ENCODE results near the gene BABAM2.

BABAM2 gene

DNA sequence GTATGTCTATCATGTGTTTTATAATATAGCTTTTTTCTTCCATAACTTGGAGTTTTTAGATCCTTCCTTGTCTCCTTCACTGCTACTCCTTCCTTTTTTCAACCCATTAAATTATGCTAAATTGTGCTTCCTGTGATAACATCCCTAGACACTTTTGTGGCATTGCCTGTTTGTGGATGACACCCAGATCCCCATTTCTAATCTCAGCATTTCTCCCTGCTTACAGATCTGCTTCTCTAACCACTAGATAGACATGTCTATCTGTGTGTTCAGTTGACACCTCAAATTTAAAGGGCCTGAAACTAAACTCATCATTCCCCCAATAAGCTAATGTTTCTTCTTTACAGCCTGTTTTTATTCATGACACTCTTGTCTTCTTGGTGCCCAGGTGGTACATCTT lies 244.8 kb downstream of the BABAM2 start:
- DNase-seq = no peak

- no peak for DNase-seq
Observed at GRCh38 chr2:28135799-28136198, 245.3 kb downstream of the BABAM2 start.

DNA sequence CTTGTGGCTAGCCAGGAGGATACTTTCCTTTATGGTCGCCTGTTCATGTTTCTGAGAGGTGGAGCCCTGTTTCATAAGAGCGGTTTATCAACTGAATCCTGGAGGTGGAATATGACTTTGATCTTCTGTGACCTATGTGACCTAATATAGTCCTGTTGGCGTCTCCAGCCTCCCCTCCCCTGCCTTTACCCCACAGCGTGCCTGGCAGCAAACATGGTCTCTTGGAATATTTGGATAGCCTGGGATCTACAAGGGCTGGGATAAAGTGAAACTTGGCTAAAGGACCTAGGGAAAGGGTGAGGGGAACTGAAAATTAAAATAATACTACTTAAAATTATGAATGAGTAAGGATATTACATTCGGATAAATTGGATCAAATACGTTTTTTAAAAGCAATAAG lies 246.0 kb downstream of the BABAM2 start:
- DNase-seq = no peak

DNA sequence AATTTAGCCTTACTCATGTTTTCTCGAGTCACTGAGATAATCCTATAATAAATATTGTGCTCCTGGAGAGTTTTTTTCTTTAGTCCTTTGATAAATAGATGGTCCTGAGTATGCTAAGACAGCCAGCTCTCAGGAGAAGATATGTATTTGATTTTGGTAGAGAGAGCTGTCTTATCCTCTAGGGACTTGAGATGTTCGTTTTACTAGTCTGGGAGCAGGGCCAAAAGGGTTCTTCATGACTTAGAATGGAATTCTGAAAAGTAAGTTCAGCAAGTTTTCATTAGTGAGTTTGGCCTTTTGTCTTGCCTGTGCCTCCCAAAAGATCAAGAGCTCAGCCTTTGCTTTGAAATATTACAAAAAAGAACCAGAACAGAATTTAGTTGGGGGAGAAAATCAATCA lies 246.7 kb downstream of the BABAM2 start:
- no peak for DNase-seq

- no peak for DNase-seq
Observed at GRCh38 chr2:28142386-28142785, 251.9 kb downstream of the BABAM2 start.

DNA sequence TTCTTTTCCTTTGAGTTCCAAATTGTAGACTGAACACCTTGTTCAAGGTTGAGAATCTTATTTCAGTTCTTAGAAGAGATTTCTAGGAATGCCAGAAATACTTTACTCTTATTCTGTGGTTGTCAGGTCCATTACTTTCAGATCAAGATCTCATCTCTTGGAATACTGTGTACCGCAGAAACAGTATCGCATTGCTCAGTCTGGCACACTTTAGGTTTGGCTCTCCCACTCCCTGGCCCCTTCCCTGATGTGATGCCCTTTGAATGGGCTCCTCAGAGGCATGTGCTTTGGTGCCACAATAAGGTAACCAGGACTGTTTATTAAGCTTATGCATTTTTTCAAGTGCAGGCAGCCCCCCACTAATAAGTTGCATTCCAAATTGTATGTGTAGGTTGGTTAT lies 257.5 kb downstream of the BABAM2 start:
- DNase-seq = no peak

DNA sequence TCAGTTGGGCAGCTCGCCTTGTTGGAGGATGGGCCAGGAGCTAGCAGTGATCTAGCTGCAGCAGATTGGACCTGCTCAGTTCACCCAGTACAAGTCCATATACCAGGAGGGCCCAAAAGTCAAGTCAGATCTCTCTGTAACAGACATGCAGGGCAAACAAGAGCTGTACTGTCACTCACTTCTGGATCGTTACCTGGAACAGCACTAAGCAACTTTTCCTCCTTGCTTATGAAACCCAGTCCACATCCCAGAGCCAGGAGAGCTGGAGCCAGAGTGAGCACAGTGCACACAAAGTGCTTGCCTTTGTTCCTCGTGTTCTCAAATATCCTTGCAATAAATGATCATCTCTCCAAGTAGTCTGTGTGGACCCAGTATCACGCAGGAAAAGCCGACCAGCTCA lies 258.0 kb downstream of the BABAM2 start:
- DNase-seq = no peak

DNA sequence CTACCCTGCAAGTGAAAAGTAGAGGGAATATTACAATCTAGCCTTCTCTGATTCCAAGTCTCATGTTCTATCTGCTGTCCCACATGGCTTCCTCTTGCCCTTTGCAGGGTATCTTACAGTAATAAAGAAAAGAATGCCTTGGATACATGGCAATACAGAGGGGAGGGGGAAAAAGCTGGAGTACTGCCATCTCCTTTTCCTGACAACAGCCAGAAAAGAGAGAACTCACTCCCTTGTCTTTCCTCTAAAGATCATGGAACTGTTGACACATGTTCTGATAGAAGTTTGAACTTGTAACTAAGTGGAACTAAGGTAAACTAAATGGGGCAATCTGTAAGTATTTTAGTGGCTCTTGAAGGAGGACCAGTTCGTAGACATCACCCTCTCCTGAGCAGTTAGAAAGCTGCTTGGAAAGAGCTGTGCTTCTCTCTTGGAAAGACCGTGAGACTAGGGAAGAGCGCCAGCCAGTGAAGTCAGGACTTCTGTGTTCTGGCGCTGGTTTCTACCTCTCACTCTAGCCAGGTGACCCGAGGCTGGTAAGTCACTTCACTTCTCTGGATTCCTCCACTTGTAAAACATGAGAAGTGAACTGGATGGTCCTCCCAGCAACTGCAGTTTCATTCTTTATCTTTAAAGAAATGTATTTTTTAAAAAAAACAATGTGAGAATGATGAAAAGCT lies 259.8 kb downstream of the BABAM2 start:
- no peak for DNase-seq

GRCh38 chr2:28150994-28151393 lies 260.5 kb downstream of the BABAM2 start:
- DNase-seq = no peak

DNA sequence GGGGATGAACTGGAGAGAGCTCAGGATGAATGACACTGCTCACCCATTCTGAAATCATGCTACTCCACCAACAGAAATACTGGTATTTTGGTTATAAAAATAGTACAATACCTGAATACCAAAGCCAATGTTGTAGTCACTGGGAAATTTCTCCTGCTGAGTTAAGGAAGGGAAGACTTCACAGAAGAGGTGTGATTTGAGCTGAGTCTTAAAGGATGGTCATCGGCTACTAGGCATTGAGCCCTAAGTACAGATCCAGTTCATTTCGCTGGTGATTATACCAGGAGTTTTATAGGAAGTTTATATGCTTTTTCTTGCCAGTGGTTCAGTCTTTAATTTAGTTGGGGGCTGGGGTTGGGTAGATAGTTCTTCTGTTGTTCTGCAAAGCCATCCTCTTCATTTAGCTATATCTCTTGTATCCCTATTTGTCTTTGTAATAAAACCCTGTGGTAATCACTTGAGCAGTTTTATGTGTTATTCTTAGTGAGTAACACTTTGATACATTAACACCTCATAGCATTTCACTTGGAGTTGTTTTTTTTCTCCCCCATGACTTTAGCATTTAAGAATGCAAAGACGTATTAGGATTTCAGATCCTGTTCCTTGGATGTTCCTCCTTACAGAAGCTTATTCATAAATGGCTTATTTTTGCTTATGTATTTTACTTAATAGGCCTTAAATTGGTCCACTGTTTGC lies 262.2 kb downstream of the BABAM2 start:
- DNase-seq = no peak

GRCh38 chr2:28153851-28154250 lies 263.3 kb downstream of the BABAM2 start:
- no peak for DNase-seq

GRCh38 chr2:28155086-28155485 lies 264.6 kb downstream of the BABAM2 start:
- DNase-seq = no peak

- no peak for DNase-seq
Observed at GRCh38 chr2:28155627-28156026, 265.1 kb downstream of the BABAM2 start.

DNA sequence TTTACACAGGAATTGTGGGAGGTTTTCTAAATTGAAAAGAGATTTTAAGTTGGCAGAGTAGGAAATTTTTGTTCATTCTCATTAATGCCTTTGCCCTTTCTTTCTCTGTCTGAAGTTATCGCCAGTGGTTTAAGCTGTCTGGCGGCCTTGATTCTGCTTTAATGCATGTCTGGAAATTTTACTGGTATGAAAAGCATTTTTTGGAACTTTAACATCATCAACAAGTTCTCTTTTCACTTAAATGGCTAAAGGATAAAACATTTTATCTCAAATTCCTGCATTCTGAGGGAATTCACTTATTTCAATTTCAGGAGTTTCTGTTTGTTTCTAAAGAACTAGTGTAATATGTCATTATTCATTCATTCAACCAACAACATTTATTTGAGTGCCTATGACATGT lies 268.3 kb downstream of the BABAM2 start:
- no peak for DNase-seq

DNA sequence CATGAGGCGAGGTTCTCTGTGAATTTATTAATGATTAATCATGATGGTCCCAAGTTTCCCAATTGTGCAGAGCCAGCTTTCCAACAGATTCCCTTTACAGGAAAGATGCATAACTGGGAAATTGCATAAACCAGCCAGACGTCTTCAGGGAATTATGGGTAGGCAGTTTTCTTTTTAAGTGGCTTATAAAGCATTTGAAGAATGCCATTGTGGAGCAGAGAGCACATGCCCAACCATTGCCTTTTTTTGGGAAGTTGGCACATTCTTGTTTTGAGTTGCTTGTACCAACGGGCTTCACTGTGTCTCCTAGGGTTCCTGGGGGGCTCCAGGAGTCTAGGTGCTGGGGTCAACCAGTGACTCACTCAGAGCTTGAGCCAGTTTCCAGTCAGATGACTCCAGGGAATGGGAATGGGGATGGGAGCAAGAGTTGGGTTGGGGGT lies 270.5 kb downstream of the BABAM2 start:
- DNase-seq = peak; percentile 64

GRCh38 chr2:28161466-28161865 lies 270.9 kb downstream of the BABAM2 start:
- peak; percentile 66 for DNase-seq

- no peak for DNase-seq
Observed at GRCh38 chr2:28162564-28162963, 272.0 kb downstream of the BABAM2 start.

GRCh38 chr2:28163028-28163427 lies 272.5 kb downstream of the BABAM2 start:
- DNase-seq = no peak

- no peak for DNase-seq
Observed at GRCh38 chr2:28163627-28164279, 273.2 kb downstream of the BABAM2 start.

- no peak for DNase-seq
Observed at GRCh38 chr2:28164280-28164801, 273.8 kb downstream of the BABAM2 start.

GRCh38 chr2:28165087-28165635 lies 274.6 kb downstream of the BABAM2 start:
- DNase-seq = no peak

- no peak for DNase-seq
Observed at GRCh38 chr2:28166956-28167355, 276.4 kb downstream of the BABAM2 start.

DNA sequence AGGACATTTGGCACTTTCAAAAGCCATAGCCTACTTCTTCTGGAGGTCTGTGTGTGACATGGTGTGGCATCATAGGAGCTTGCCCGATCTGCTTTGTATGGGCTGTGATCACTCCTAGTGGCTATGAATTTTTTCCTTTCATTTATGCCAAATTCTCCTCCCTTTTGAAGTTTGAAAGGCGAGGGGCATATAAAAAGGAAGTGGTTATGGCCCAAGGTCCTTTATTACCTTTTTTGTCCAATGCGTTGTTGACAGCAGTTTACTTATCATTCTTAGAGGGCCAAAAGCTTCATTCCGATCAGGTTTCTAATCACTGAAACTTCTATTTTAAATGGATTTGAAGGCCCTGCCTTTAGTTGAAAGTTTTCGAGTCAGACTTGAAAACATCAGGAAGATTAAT lies 277.8 kb downstream of the BABAM2 start:
- DNase-seq = no peak

GRCh38 chr2:28169492-28169891 lies 279.0 kb downstream of the BABAM2 start:
- DNase-seq = no peak
